Neural cell (in vitro differentiated cells): Measurements from ENCODE around the gene CDH19.

Experiments used
- EP300 ChIP-seq: fragments of 450-650 bp; conservative IDR thresholded peaks from 2 replicates; pipeline ENCODE4 v1.6.1; 2014; ENCODE audit warnings: antibody characterized with exemption, mild to moderate bottlenecking, moderate library complexity; ENCODE audit not compliant: poor library complexity, severe bottlenecking
- EZH2 ChIP-seq: fragments of 200-600, 300-800 bp; shearing (Covaris generic), sonication (generic); IDR thresholded peaks from 2 replicates; pipeline ENCODE4 v1.6.1; 2014; ENCODE audit warnings: antibody characterized with exemption, low read length, borderline replicate concordance, mild to moderate bottlenecking; ENCODE audit not compliant: insufficient read depth, poor library complexity, severe bottlenecking
- MXI1 ChIP-seq: fragments of 450-650 bp; conservative IDR thresholded peaks from 2 replicates; pipeline ENCODE4 v1.6.1; 2014; ENCODE audit warnings: antibody characterized with exemption, mild to moderate bottlenecking; ENCODE audit not compliant: poor library complexity, severe bottlenecking
- POLR2AphosphoS5 ChIP-seq: IDR thresholded peaks from 2 replicates; pipeline ENCODE4 v1.6.1; 2012
- RAD21 ChIP-seq: fragments of 450-650 bp; conservative IDR thresholded peaks from 2 replicates; pipeline ENCODE4 v1.6.1; 2014; ENCODE audit warnings: antibody characterized with exemption, mild to moderate bottlenecking, moderate library complexity
- SMC3 ChIP-seq: fragments of 450-650 bp; conservative IDR thresholded peaks from 2 replicates; pipeline ENCODE4 v1.6.1; 2014; ENCODE audit warnings: antibody characterized with exemption, mild to moderate bottlenecking, moderate library complexity; ENCODE audit not compliant: poor library complexity
- TAF1 ChIP-seq: IDR thresholded peaks from 2 replicates; pipeline ENCODE4 v1.6.1; 2012; ENCODE audit warnings: low read depth
- TF ChIP-seq, protein P1 (sequence below): fragments of 450-650 bp; IDR thresholded peaks from 2 replicates; pipeline ENCODE4 v1.5.1; 2014; ENCODE audit warnings: antibody characterized with exemption, mild to moderate bottlenecking, moderate library complexity; ENCODE audit not compliant: poor library complexity, severe bottlenecking
- TF ChIP-seq, protein P2 (sequence below): IDR thresholded peaks from 2 replicates; pipeline ENCODE4 v1.6.1; 2012; ENCODE audit warnings: borderline replicate concordance

DNA sequence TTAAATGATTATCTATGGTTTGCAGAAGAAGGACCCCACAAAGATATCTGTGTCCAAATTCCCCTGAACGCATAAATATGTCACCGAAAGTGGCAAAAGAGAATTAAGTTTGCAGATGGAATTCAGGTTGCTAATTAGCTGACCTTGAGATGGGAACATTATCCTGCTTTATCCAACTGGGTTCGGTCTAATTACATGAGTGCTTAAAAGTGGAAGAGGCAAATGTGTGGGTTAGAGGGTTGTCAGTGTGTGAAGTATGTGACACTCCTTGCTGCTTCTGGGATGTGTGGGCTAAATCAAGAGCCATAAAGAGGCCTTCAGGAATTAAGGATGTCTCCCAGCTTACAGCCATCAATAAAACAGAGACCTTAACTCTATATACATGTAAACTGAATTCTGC is 53.5 kb downstream of the CDH19 start:
- TF ChIP-seq, protein P1, sequence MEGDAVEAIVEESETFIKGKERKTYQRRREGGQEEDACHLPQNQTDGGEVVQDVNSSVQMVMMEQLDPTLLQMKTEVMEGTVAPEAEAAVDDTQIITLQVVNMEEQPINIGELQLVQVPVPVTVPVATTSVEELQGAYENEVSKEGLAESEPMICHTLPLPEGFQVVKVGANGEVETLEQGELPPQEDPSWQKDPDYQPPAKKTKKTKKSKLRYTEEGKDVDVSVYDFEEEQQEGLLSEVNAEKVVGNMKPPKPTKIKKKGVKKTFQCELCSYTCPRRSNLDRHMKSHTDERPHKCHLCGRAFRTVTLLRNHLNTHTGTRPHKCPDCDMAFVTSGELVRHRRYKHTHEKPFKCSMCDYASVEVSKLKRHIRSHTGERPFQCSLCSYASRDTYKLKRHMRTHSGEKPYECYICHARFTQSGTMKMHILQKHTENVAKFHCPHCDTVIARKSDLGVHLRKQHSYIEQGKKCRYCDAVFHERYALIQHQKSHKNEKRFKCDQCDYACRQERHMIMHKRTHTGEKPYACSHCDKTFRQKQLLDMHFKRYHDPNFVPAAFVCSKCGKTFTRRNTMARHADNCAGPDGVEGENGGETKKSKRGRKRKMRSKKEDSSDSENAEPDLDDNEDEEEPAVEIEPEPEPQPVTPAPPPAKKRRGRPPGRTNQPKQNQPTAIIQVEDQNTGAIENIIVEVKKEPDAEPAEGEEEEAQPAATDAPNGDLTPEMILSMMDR = no peak
- TF ChIP-seq EZH2 (no peak), MXI1 (no peak), TAF1 (no peak), POLR2AphosphoS5 (no peak), SMC3 (no peak), RAD21 (no peak), EP300 (no peak)
- TF ChIP-seq, protein P2, sequence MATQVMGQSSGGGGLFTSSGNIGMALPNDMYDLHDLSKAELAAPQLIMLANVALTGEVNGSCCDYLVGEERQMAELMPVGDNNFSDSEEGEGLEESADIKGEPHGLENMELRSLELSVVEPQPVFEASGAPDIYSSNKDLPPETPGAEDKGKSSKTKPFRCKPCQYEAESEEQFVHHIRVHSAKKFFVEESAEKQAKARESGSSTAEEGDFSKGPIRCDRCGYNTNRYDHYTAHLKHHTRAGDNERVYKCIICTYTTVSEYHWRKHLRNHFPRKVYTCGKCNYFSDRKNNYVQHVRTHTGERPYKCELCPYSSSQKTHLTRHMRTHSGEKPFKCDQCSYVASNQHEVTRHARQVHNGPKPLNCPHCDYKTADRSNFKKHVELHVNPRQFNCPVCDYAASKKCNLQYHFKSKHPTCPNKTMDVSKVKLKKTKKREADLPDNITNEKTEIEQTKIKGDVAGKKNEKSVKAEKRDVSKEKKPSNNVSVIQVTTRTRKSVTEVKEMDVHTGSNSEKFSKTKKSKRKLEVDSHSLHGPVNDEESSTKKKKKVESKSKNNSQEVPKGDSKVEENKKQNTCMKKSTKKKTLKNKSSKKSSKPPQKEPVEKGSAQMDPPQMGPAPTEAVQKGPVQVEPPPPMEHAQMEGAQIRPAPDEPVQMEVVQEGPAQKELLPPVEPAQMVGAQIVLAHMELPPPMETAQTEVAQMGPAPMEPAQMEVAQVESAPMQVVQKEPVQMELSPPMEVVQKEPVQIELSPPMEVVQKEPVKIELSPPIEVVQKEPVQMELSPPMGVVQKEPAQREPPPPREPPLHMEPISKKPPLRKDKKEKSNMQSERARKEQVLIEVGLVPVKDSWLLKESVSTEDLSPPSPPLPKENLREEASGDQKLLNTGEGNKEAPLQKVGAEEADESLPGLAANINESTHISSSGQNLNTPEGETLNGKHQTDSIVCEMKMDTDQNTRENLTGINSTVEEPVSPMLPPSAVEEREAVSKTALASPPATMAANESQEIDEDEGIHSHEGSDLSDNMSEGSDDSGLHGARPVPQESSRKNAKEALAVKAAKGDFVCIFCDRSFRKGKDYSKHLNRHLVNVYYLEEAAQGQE = no peak
